VCaP (cell line): ENCODE measurements around the gene TSPAN31.

Experiments used
- H3K27ac ChIP-seq: fragments of 450-650 bp; 2 replicates; pipeline ENCODE4 v1.5.1; 2017
- TF ChIP-seq, protein P1 (sequence below): fragments of 450-650 bp; conservative IDR thresholded peaks from 2 replicates; pipeline ENCODE4 v1.5.1; 2017; ENCODE audit warnings: mild to moderate bottlenecking, moderate library complexity

TSPAN31 gene

DNA sequence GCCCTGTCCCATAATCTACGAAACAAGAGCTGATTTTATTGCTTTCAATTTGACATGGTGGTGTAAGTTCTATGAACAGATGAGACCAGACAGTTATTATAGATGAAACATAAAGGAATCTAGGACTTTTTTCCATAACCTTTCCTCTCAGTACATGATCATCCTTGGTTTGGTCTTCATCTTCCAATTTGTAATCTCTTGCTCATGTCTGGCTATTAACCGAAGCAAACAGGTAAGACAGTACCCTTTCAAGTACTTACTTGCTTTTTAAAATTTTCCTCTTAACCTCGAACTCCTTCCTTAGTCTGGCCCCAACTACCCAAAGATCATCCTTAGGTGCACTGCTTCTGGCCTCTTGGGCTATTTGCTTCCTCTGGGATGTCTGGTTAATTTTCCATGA is 1.2 kb downstream of the TSPAN31 start:
- H3K27ac ChIP-seq: peak overlapping the region; percentile 85; the same call in 1 of the 2 replicates

DNA sequence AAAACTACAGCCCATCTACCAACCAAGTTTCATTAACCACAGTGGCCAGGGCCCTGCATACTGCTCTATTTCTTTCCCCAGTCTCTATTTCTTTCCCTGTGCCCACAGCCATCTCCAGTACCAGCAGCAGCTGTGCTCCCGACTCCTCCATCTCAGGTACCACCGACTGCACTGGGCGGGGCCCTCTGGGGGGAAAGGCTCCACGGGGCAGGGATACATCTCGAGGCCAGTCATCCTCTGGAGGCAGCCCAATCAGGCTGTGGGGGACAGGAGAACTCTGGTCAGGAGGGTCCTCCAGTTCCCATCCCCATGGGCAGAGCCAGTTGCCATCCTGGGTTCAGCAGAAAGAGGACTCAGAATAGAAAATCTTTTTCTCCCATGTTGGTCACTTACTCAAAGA is 4.2 kb downstream of the TSPAN31 start:
- H3K27ac ChIP-seq: no peak overlapping the region
- TF ChIP-seq, protein P1, sequence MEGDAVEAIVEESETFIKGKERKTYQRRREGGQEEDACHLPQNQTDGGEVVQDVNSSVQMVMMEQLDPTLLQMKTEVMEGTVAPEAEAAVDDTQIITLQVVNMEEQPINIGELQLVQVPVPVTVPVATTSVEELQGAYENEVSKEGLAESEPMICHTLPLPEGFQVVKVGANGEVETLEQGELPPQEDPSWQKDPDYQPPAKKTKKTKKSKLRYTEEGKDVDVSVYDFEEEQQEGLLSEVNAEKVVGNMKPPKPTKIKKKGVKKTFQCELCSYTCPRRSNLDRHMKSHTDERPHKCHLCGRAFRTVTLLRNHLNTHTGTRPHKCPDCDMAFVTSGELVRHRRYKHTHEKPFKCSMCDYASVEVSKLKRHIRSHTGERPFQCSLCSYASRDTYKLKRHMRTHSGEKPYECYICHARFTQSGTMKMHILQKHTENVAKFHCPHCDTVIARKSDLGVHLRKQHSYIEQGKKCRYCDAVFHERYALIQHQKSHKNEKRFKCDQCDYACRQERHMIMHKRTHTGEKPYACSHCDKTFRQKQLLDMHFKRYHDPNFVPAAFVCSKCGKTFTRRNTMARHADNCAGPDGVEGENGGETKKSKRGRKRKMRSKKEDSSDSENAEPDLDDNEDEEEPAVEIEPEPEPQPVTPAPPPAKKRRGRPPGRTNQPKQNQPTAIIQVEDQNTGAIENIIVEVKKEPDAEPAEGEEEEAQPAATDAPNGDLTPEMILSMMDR: no peak

More for the DNA sequence above, 1.2 kb downstream of the TSPAN31 start:
- TF ChIP-seq, protein P1: no peak

DNA sequence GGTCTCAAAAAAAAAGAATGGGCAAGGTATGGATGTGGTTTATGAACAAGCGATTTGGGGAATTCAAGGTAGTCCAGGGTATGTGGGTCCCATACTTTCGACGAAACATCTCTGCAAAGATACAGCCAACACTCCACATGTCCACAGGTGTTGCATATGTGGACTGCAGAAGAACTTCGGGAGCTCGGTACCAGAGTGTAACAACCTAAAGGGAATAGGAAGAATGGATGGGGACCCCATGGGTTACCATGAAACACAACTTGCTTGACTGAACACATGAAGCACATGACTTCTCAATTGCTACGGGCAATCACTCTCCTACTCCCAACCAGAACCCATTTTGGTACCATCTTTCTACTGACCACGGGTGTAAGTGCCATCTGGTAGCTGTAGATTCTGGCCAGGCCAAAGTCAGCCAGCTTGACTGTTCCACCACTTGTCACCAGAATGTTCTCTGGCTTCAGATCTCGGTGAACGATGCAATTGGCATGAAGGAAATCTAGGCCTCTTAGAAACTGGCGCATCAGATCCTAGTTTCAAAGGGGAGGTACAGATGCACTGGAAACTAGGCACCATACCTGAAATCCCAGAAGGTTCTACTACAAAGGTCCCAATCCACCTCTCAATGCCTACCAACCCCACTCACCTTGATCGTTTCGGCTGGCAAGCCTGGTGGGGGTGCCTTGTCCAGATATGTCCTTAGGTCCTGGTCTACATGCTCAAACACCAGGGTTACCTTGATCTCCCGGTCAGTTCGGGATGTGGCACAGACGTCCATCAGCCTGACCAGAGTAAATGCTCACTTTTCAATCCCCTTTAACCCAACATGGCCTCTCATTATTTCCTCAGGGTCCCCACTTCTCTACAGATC is 6.0 kb downstream of the TSPAN31 start:
- TF ChIP-seq, protein P1: no peak
- peak overlapping the region; percentile 90 for H3K27ac ChIP-seq

DNA sequence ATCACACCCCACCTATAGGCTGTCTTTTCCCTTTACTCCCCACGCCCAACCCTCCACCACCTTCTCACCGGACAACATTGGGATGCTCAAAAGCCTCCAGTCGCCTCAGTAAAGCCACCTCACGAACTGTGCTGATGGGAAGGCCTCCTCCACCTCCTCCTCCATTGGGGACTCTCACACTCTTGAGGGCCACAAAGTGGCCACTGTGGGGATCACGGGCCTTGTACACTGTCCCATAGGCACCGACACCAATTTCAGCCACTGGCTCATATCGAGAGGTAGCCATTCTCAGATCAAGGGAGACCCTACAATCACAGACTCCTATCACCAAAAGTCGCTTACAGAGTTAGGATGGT is 6.6 kb downstream of the TSPAN31 start:
- TF ChIP-seq, protein P1: no peak
- peak overlapping the region; percentile 90 for H3K27ac ChIP-seq

DNA sequence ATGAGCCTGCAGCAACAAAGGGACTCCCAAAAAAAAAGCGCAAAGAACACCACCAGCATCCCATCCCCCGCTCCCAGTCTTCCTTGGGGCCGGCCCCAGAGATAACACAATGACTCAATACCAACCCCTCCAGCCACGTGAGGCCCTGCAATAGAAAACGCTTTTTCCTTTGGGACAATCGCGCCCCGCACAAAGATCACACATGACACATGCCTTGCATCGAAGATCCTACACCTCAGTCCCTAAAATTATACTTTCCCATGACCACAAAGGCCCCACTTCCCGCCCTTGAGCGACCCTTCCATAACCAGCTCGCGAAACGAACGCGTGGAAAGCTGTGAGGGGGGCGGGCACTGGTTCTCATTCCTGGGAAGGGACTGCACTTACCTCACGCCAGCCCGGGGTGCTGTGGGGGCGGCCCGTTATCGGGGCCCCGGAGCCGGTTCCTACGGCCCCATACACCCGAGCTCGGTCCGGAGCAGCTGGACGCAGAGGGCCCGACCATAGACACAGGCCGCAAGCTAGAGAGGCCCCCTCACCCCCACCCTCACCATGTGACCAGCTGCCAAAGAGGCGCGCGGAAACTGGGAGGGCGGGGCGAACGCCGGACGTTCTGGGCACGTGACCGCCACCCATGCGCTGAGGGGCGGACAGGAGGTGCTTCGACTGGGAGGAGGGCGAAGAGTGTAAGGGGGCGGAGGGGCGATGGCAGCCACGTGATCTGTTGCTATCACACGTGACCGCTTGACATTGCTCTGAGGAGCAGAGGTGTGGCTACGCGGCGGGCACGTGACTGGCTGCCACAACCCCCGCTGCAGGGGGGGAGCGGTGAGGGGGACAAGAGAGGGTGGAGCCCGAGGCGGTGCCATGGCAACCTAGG is 7.2 kb downstream of the TSPAN31 start, which contains the start of gene CDK4:
Gene CDK4 (minus strand): TSS at position 523 of the 880 bp plus-strand sequence. CDS start 593 bp downstream, outside the sequence.
- peak within 1 kb of the TSS; percentile 90 for H3K27ac ChIP-seq
- TF ChIP-seq, protein P1: no peak

DNA sequence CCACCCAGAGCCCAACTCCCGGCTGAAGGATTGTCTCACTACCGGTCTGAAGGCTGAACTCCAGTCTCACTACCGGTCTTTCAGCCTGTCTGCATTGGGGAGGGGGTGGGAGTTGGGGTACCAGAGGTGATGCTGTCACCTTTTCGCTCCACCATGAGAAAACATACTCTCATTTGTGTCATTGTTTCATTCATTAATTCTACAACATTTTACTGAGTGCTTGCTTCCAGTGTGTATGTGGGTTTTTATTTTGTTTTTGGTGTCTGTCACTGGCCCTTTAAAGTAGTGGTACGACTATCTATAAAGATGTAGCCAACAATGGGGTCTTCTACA is 7.8 kb downstream of the TSPAN31 start:
- peak overlapping the region; percentile 90 for H3K27ac ChIP-seq
- TF ChIP-seq, protein P1: no peak

DNA sequence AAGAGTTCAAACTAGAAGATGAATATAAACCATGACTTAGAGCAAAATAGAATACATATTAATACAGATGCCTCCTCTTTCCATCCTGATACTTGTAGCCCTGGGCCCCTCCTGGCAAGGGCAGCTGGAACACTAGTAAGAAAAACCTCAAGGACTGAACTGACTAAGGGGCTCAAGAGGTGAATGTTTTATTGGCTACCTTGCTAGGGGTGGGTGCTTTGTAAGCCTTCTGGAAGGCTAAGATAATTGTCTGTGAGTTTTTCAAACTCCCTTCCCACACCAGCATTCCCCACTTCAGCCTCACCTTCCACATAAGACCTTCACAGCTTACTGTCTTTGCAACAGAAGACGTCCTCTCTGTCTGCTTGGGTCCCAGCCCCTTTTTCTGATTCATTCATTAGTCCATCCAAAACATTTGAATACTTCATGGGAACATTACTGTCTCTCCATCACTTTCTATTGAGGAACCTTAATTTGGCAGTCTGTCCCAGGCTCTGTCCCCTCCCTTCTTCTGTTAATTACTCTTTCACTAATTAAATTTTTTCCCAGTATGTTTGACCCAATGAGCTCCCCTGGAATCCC is 9.0 kb downstream of the TSPAN31 start:
- H3K27ac ChIP-seq: peak overlapping the region; percentile 90
- TF ChIP-seq, protein P1: no peak
